Activated T-helper 9 cell treated with anti-CD3 and anti-CD28 coated beads, Interleukin-2, amount 50 U/mL, for 16 hours (primary cell): ENCODE results near the gene PARP1.
"Not testable (repeated sequence)": the region's sequence is repeated elsewhere in the genome, so short reads cannot be mapped to it uniquely, and the experiment has no call there.

Experiments
- DNase-seq: peaks from one replicate; pipeline ENCODE4 v3.0.0-alpha.2; 2020; ENCODE audit warnings: low read depth

PARP1 gene

GRCh38 chr1:226428791-226429461, 21.0 kb upstream of the PARP1 start:
- no peak for DNase-seq

- no peak for DNase-seq
These were observed 20.5 kb upstream of the PARP1 start for GRCh38 chr1:226428348-226428747.

- no peak for DNase-seq
These were observed 19.2 kb upstream of the PARP1 start for GRCh38 chr1:226427131-226427530.

GRCh38 chr1:226426395-226426794, 18.5 kb upstream of the PARP1 start:
- not testable (repeated sequence) for DNase-seq

GRCh38 chr1:226425431-226426031, 17.6 kb upstream of the PARP1 start:
- DNase-seq: no peak

GRCh38 chr1:226425004-226425378, 17.1 kb upstream of the PARP1 start:
- DNase-seq: no peak

- no peak for DNase-seq
These were observed 16.5 kb upstream of the PARP1 start for GRCh38 chr1:226424221-226425003.

GRCh38 chr1:226422478-226422877, 14.6 kb upstream of the PARP1 start:
- no peak for DNase-seq

GRCh38 chr1:226420897-226421296, 13.0 kb upstream of the PARP1 start:
- no peak for DNase-seq

GRCh38 chr1:226420328-226420727, 12.4 kb upstream of the PARP1 start:
- DNase-seq: no peak

- no peak for DNase-seq
These were observed 11.6 kb upstream of the PARP1 start for GRCh38 chr1:226419284-226420029.

- no peak for DNase-seq
These were observed 10.1 kb upstream of the PARP1 start for GRCh38 chr1:226417830-226418546.

GRCh38 chr1:226417350-226417749, 9.5 kb upstream of the PARP1 start:
- no peak for DNase-seq

GRCh38 chr1:226414098-226414698, 6.3 kb upstream of the PARP1 start:
- DNase-seq: no peak

GRCh38 chr1:226411619-226412018, 3.7 kb upstream of the PARP1 start:
- DNase-seq: no peak

- no peak for DNase-seq
These were observed 3.1 kb upstream of the PARP1 start for GRCh38 chr1:226410958-226411357.

- DNase-seq: no peak
These were observed 1.5 kb upstream of the PARP1 start for GRCh38 chr1:226409392-226409791.

- no peak for DNase-seq
These were observed 642 bp upstream of the PARP1 start for GRCh38 chr1:226408285-226409184.

GRCh38 chr1:226407199-226407496, 745 bp downstream of the PARP1 start:
- DNase-seq: no peak

- no peak for DNase-seq
These were observed 1.5 kb downstream of the PARP1 start for GRCh38 chr1:226406401-226406881.
